Medulla oblongata (tissue), 1 donor: Measurements from ENCODE around the gene CCDC183.
"Not testable (repeated sequence)": the region's sequence is repeated elsewhere in the genome, so short reads cannot be mapped to it uniquely, and the experiment has no call there.

ENCODE experiments used
- DNase-seq: peaks from one replicate; pipeline ENCODE4 v3.0.0-alpha.2; 2015; ENCODE audit errors: extremely low spot score

CCDC183 gene

GRCh38 chr9:136760834-136761544 is 35.1 kb upstream of the CCDC183 start:
- DNase-seq = peak; percentile 48

GRCh38 chr9:136761545-136761981 is 34.6 kb upstream of the CCDC183 start:
- no peak for DNase-seq

GRCh38 chr9:136762221-136762691 is 33.9 kb upstream of the CCDC183 start:
- no peak for DNase-seq

GRCh38 chr9:136762915-136763648 is 33.1 kb upstream of the CCDC183 start:
- DNase-seq = no peak

- no peak for DNase-seq
Observed at GRCh38 chr9:136763649-136764035, 32.5 kb upstream of the CCDC183 start.

- no peak for DNase-seq
Observed at GRCh38 chr9:136764301-136764891, 31.7 kb upstream of the CCDC183 start, which contains the start of gene LCN15. Gene LCN15 (minus strand): TSS chr9:136764518. CDS start chr9:136764488, 30 bp downstream.

- DNase-seq = no peak
Observed at GRCh38 chr9:136765041-136765440, 31.1 kb upstream of the CCDC183 start.

- DNase-seq = not testable (repeated sequence)
Observed at GRCh38 chr9:136765745-136766409, 30.3 kb upstream of the CCDC183 start.

GRCh38 chr9:136766410-136767120 is 29.6 kb upstream of the CCDC183 start:
- peak; percentile 54 for DNase-seq

- DNase-seq = peak; percentile 34
Observed at GRCh38 chr9:136769710-136770191, 26.4 kb upstream of the CCDC183 start.

- no peak for DNase-seq
Observed at GRCh38 chr9:136771907-136772415, 24.2 kb upstream of the CCDC183 start.

GRCh38 chr9:136773386-136774044 is 22.6 kb upstream of the CCDC183 start:
- no peak for DNase-seq

GRCh38 chr9:136774416-136775045 is 21.6 kb upstream of the CCDC183 start:
- no peak for DNase-seq

- no peak for DNase-seq
Observed at GRCh38 chr9:136775191-136775590, 20.9 kb upstream of the CCDC183 start.

- no peak for DNase-seq
Observed at GRCh38 chr9:136776947-136777346, 19.2 kb upstream of the CCDC183 start.

- no peak for DNase-seq
Observed at GRCh38 chr9:136777359-136777758, 18.8 kb upstream of the CCDC183 start.

GRCh38 chr9:136779808-136780207 is 16.3 kb upstream of the CCDC183 start:
- DNase-seq = no peak

GRCh38 chr9:136782452-136782851 is 13.7 kb upstream of the CCDC183 start:
- no peak for DNase-seq

GRCh38 chr9:136784249-136784996 is 11.7 kb upstream of the CCDC183 start:
- DNase-seq = peak; percentile 46
